ENCODE results near the gene ERICH6B. TPM values are rescaled to one million over a fixed set of nuclear protein-coding genes. Genes with fewer than 3 reads are reported as not detected.

The ERICH6B gene
- total and polyA plus RNA-seq, 4 donors, result 0.94 TPM; not detected in 3

DNA sequence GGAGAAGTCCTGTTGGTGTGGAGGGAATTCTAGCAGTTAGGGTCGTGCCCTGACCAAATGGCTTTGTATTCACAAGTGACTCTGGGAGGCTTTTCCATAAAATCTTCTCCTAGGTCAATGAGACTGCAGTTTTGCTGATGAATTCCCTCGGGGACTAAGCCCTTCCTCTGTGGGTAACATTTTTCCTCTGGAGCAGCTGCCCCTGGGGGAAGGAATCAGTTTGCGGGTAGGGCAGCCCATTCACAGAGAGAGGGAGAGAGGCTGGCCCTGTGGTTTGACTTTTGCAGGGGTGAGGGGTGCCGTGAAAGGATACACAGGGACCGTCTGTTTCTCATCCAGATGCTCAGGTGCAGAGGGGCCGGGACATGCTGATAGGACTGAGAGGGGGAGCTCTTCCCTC lies 67.3 kb downstream of the ERICH6B start:
- H3K27ac ChIP-seq (ENCODE audit: low read depth in 1 of 2, low read length in 2 of 2), result no peak overlapping the region
- no peaks in the 10 kb centered on the region for H3K4me1 ChIP-seq (ENCODE audit: control insufficient read depth in 4 of 4, insufficient read depth in 4 of 4, low read length in 3 of 4)
- no peaks in the 10 kb centered on the region for H3K9me3 ChIP-seq (ENCODE audit: control insufficient read depth in 4 of 4, low read length in 3 of 4)
- TF ChIP-seq, protein P1, sequence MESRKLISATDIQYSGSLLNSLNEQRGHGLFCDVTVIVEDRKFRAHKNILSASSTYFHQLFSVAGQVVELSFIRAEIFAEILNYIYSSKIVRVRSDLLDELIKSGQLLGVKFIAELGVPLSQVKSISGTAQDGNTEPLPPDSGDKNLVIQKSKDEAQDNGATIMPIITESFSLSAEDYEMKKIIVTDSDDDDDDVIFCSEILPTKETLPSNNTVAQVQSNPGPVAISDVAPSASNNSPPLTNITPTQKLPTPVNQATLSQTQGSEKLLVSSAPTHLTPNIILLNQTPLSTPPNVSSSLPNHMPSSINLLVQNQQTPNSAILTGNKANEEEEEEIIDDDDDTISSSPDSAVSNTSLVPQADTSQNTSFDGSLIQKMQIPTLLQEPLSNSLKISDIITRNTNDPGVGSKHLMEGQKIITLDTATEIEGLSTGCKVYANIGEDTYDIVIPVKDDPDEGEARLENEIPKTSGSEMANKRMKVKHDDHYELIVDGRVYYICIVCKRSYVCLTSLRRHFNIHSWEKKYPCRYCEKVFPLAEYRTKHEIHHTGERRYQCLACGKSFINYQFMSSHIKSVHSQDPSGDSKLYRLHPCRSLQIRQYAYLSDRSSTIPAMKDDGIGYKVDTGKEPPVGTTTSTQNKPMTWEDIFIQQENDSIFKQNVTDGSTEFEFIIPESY (IDR thresholded peaks at IDR 0.05), result no peak
- TF ChIP-seq ATF3 (IDR thresholded peaks at IDR 0.05), result no peak
- no peak for TF ChIP-seq FOXA1 (IDR thresholded peaks at IDR 0.05)
- TF ChIP-seq RXRA (IDR thresholded peaks at IDR 0.05), result no peak
- TF ChIP-seq FOXA2 (IDR thresholded peaks at IDR 0.05), result no peak
- H3K9ac ChIP-seq (ENCODE audit: low read depth in 1 of 2, low read length in 2 of 2), result no peak overlapping the region
- no peaks in the 10 kb centered on the region for H3K36me3 ChIP-seq (ENCODE audit: control insufficient read depth in 4 of 4, insufficient read depth in 3 of 4, low read depth in 1 of 4, low read length in 3 of 4)
- no peak overlapping the region for H3K4me3 ChIP-seq (ENCODE audit: low read depth in 1 of 3, low read length in 3 of 3)
- 71% methylated on average over 6 of the region's 6 CpGs for WGBS
- H3K27me3 ChIP-seq (ENCODE audit: control insufficient read depth in 4 of 4, insufficient read depth in 4 of 4, low read length in 3 of 4), result no peaks in the 10 kb centered on the region
- DNase-seq (ENCODE audit: low spot score), result no peak

DNA sequence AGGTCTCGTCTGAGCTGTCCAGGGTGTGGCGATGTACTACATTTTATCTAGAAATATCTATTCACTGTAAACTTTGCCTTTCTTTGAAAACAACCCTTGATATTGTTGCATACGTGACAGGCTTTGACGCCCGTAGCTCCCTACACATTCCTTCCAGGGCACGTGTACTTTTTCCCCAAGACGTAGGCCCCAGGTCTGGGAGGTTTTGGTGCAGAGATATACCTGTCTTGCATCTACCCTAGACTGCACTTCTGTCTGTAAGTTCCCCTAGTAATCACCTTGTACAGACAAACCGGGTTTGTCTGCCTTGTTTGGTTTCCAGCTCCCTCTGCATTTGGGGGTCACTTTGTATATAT lies 69.2 kb downstream of the ERICH6B start:
- no peak overlapping the region for H3K4me3 ChIP-seq (ENCODE audit: low read depth in 1 of 3, low read length in 3 of 3)
- WGBS, result 94% methylated on average over 8 of the region's 8 CpGs
- H3K27ac ChIP-seq (ENCODE audit: low read depth in 1 of 2, low read length in 2 of 2), result no peak overlapping the region
- H3K36me3 ChIP-seq (ENCODE audit: control insufficient read depth in 4 of 4, insufficient read depth in 3 of 4, low read depth in 1 of 4, low read length in 3 of 4), result no peaks in the 10 kb centered on the region
- H3K4me1 ChIP-seq (ENCODE audit: control insufficient read depth in 4 of 4, insufficient read depth in 4 of 4, low read length in 3 of 4), result no peaks in the 10 kb centered on the region
- no peak for DNase-seq (ENCODE audit: low spot score)
- H3K9me3 ChIP-seq (ENCODE audit: control insufficient read depth in 4 of 4, low read length in 3 of 4), result no peaks in the 10 kb centered on the region
- H3K9ac ChIP-seq (ENCODE audit: low read depth in 1 of 2, low read length in 2 of 2), result no peak overlapping the region
- TF ChIP-seq ATF3 (IDR thresholded peaks at IDR 0.05) (no peak), TAF1 (conservative IDR thresholded peaks at IDR 0.05) (no peak), JUND (IDR thresholded peaks at IDR 0.05) (no peak)
- H3K27me3 ChIP-seq (ENCODE audit: control insufficient read depth in 4 of 4, insufficient read depth in 4 of 4, low read length in 3 of 4), result no peaks in the 10 kb centered on the region

GRCh38 chr13:45545686-45546409 lies 69.7 kb downstream of the ERICH6B start:
- no peaks in the 10 kb centered on the region for H3K36me3 ChIP-seq (ENCODE audit: control insufficient read depth in 4 of 4, insufficient read depth in 3 of 4, low read depth in 1 of 4, low read length in 3 of 4)
- H3K4me3 ChIP-seq (ENCODE audit: low read depth in 1 of 3, low read length in 3 of 3), result no peak overlapping the region
- H3K4me1 ChIP-seq (ENCODE audit: control insufficient read depth in 4 of 4, insufficient read depth in 4 of 4, low read length in 3 of 4), result no peaks in the 10 kb centered on the region
- H3K9ac ChIP-seq (ENCODE audit: low read depth in 1 of 2, low read length in 2 of 2), result no peak overlapping the region
- no peak for TF ChIP-seq RAD21 (IDR thresholded peaks at IDR 0.05)
- TF ChIP-seq YY1 (IDR thresholded peaks at IDR 0.05), result no peak
- no peak for DNase-seq (ENCODE audit: low spot score)
- H3K9me3 ChIP-seq (ENCODE audit: control insufficient read depth in 4 of 4, low read length in 3 of 4), result no peaks in the 10 kb centered on the region
- H3K27ac ChIP-seq (ENCODE audit: low read depth in 1 of 2, low read length in 2 of 2), result no peak overlapping the region
- WGBS, result 85% methylated on average over 6 of the region's 6 CpGs
- no peaks in the 10 kb centered on the region for H3K27me3 ChIP-seq (ENCODE audit: control insufficient read depth in 4 of 4, insufficient read depth in 4 of 4, low read length in 3 of 4)

GRCh38 chr13:45544520-45544919 lies 71.0 kb downstream of the ERICH6B start:
- H3K4me1 ChIP-seq (ENCODE audit: control insufficient read depth in 4 of 4, insufficient read depth in 4 of 4, low read length in 3 of 4), result no peaks in the 10 kb centered on the region
- no peak overlapping the region for H3K9ac ChIP-seq (ENCODE audit: low read depth in 1 of 2, low read length in 2 of 2)
- no peak overlapping the region for H3K4me3 ChIP-seq (ENCODE audit: low read depth in 1 of 3, low read length in 3 of 3)
- TF ChIP-seq FOXA2 (IDR thresholded peaks at IDR 0.05), result no peak
- 88% methylated on average over 2 of the region's 2 CpGs for WGBS
- no peaks in the 10 kb centered on the region for H3K36me3 ChIP-seq (ENCODE audit: control insufficient read depth in 4 of 4, insufficient read depth in 3 of 4, low read depth in 1 of 4, low read length in 3 of 4)
- no peak overlapping the region for H3K27ac ChIP-seq (ENCODE audit: low read depth in 1 of 2, low read length in 2 of 2)
- H3K9me3 ChIP-seq (ENCODE audit: control insufficient read depth in 4 of 4, low read length in 3 of 4), result no peaks in the 10 kb centered on the region
- no peaks in the 10 kb centered on the region for H3K27me3 ChIP-seq (ENCODE audit: control insufficient read depth in 4 of 4, insufficient read depth in 4 of 4, low read length in 3 of 4)
- DNase-seq (ENCODE audit: low spot score), result no peak
